RPMI7951 (cell line): ENCODE data around the gene S1PR3. TPM values are rescaled to one million over a fixed set of nuclear protein-coding genes. Genes with fewer than 3 reads are reported as not detected.

ENCODE experiments used
- DNase-seq: peaks from one replicate; pipeline ENCODE4 v3.0.0-alpha.2; 2012; ENCODE audit warnings: low read depth
- total RNA-seq: library from RNA; depleted of rRNA; stranded (reverse); fragments of >200 nt; shearing (Covaris generic); gene quantifications from 2 replicates; pipeline ENCODE4 v1.2.3, GENCODE V29; 2014; rRNA removed

S1PR3 gene
- total RNA-seq, 1 experiment from 2014 or later = 16.8 TPM

- DNase-seq = no peak
Measured at GRCh38 chr9:89037346-89037745, 46.1 kb downstream of the S1PR3 start.

DNA sequence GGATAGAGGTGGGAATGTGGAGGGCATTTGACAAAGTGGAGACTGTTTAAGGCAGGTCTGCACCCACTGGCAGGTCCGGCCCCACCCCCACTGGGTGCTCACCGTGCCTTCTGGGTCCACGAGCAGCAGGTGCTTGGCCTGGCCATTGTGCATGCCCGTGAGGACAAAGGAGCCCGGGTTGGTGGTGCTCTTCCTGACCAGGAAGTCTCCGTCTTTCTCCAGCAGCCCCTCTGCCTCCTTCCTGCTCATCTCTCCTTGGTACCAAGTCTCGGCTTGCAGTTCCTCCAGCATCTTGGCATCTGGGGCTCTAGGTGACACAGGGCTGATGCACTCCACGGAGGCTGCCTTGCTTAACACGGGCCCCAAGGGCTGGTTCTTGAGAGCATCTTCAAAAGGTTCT, 46.6 kb downstream of the S1PR3 start:
- no peak for DNase-seq

- DNase-seq = peak; percentile 85
Measured at GRCh38 chr9:89038382-89039103, 47.3 kb downstream of the S1PR3 start.

GRCh38 chr9:89039104-89039465, 47.8 kb downstream of the S1PR3 start:
- no peak for DNase-seq

GRCh38 chr9:89039664-89040063, 48.4 kb downstream of the S1PR3 start:
- DNase-seq = no peak

DNA sequence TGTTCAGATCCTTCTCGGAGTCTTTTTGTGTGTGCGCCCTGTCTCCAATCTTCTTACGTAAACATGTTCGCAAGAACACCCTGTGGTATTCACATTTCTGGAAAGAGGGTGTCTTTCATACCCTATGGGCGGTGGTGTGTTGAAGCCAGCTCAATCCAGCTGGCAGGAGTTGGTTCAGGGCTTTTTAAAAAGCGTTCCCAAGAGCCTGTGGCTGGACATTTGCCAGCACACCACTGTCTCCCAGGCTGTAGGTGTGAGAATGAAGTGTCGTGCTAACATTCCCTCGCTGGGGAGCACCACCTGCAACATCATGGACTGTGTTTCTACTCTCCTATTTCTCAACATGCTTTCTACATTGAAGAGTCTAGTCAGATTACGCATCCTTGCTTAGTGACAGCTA, 51.7 kb downstream of the S1PR3 start:
- no peak for DNase-seq

GRCh38 chr9:89044104-89044503, 52.8 kb downstream of the S1PR3 start:
- no peak for DNase-seq

- DNase-seq = no peak
Measured at GRCh38 chr9:89044881-89045280, 53.6 kb downstream of the S1PR3 start.

DNA sequence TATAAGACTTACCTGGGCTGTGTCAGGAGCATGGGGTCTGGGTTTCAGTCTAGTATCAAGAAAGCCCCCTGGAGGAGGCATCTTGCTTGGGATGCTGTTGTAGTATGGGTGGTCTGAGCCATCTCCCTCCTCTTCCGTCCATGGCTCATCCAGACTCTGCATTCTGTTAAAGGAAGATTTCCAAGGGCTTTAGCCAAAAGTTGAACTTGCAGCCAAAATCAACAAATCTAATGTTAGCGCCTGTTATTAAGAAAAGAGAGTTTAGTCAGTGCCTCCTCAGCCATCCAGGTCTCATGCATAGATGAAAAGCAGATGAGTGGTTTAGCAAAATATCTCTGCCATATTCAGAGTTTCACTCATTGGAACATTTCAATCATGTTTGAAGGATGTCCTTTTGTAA, 55.6 kb downstream of the S1PR3 start:
- no peak for DNase-seq

- DNase-seq = no peak
Measured at GRCh38 chr9:89047667-89048066, 56.4 kb downstream of the S1PR3 start.

GRCh38 chr9:89048616-89049015, 57.3 kb downstream of the S1PR3 start:
- DNase-seq = no peak

DNA sequence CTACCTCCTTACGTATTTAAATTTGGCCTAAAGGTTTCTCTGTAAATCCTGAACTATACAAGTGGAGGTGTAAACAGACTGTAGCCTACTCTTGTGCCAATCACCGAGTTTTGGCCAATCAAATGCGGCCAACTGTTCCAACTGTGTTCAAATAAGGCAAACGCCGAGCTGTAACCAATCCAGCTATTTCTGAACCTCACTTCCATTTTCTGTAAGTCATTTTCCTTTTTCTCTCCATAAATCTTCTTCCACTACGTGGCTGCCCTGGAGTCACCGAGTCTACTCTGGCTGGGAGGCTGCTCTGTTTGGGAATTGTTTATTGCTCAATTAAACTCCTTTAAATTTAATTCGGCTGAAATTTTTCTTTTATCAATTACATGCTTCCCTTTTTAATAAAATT, 58.4 kb downstream of the S1PR3 start:
- no peak for DNase-seq

GRCh38 chr9:89051421-89052025, 60.3 kb downstream of the S1PR3 start:
- DNase-seq = no peak

GRCh38 chr9:89052470-89053097, 61.3 kb downstream of the S1PR3 start:
- no peak for DNase-seq

- DNase-seq = no peak
Measured at GRCh38 chr9:89053301-89053700, 62.0 kb downstream of the S1PR3 start.

Other genes with a start within 250 kb of the S1PR3 start
- gene SHC3, start 187.3 kb downstream of the S1PR3 start, total RNA-seq = 1.7 and 2.1 TPM in 2 replicates